Stimulated activated memory B cell treated with anti-CD40 and anti-IgM and Interleukin-4, amounts not matched to agents 10 μg/mL and 1 μg/mL and 100 μg/mL, for 72 hours (primary cell): ENCODE measurements around the gene PCNT.
"Not testable (repeated sequence)": the region's sequence is repeated elsewhere in the genome, so short reads cannot be mapped to it uniquely, and the experiment has no call there.

Experiments used
- ATAC-seq: fragments of 150-1000 bp; cut with Tn5 transposase; 2 replicates; pipeline ENCODE4 v1.10.0; 2021
- H3K27ac Mint-ChIP-seq: one replicate; pipeline ENCODE4 v1.8.0; 2022; ENCODE audit warnings: mild to moderate bottlenecking, mixed read lengths
- H3K27me3 Mint-ChIP-seq: one replicate; pipeline ENCODE4 v1.8.0; 2022; ENCODE audit warnings: mixed read lengths
- H3K36me3 Mint-ChIP-seq: one replicate; pipeline ENCODE4 v1.8.0; 2022; ENCODE audit warnings: mixed read lengths
- H3K4me1 Mint-ChIP-seq: one replicate; pipeline ENCODE4 v1.8.0; 2022; ENCODE audit warnings: mixed read lengths
- H3K4me3 Mint-ChIP-seq: one replicate; pipeline ENCODE4 v1.8.0; 2022; ENCODE audit warnings: mild to moderate bottlenecking, moderate library complexity, mixed read lengths
- H3K9me3 Mint-ChIP-seq: one replicate; pipeline ENCODE4 v1.8.0; 2022; ENCODE audit warnings: mixed read lengths

Gene PCNT

DNA sequence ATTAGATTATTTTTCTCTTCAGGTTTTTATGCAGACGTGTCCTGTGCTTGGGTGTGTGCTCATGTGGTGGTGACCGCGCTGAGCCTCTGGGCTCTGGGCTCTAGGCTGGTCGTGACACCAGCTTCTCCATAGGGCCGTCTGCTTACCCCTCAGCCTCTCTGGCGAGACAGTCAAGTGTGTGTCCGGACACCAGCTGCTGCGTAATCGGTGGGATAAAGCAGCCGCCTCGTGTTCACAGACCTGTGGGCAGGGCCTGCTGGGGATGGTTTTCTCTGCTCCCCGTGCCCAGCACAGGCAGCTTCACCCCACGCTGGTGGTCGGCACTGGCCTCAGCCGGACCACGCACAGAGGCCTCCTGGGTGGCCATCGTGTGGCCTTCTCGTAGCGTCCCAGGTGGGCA, 101.1 kb downstream of the PCNT start:
- no peaks in the 10 kb centered on the region for H3K4me1 Mint-ChIP-seq
- no peak overlapping the region for H3K4me3 Mint-ChIP-seq
- peaks cover 42% of the 10 kb centered on the region for H3K36me3 Mint-ChIP-seq
- no peak overlapping the region for H3K27ac Mint-ChIP-seq
- no peaks in the 10 kb centered on the region for H3K9me3 Mint-ChIP-seq
- no peaks in the 10 kb centered on the region for H3K27me3 Mint-ChIP-seq
- no peak for ATAC-seq

DNA sequence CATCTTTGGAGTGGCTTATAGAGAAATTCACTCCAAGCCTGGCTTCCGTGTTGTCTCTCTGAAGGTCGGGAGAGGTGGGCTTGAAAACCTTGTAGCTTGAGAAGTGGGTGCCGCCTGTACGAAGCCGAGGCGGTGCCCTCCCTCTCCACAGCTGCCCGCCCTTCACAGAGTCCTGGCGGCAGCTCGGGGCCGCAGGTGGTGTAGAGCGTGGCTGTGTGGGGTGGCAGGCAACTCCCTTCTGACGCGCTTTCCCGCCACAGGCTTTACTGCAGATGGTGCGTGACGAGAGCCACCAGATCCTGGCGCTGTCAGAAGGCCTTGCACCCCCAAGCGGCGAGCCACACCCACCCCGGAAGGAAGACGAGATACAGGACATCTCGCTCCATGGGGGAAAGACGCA, 101.6 kb downstream of the PCNT start:
- Mint-ChIP-seq H3K27ac (no peak overlapping the region), H3K4me3 (no peak overlapping the region), H3K9me3 (no peaks in the 10 kb centered on the region), H3K36me3 (peaks cover 42% of the 10 kb centered on the region), H3K27me3 (no peaks in the 10 kb centered on the region), H3K4me1 (no peaks in the 10 kb centered on the region)
- no peak for ATAC-seq

DNA sequence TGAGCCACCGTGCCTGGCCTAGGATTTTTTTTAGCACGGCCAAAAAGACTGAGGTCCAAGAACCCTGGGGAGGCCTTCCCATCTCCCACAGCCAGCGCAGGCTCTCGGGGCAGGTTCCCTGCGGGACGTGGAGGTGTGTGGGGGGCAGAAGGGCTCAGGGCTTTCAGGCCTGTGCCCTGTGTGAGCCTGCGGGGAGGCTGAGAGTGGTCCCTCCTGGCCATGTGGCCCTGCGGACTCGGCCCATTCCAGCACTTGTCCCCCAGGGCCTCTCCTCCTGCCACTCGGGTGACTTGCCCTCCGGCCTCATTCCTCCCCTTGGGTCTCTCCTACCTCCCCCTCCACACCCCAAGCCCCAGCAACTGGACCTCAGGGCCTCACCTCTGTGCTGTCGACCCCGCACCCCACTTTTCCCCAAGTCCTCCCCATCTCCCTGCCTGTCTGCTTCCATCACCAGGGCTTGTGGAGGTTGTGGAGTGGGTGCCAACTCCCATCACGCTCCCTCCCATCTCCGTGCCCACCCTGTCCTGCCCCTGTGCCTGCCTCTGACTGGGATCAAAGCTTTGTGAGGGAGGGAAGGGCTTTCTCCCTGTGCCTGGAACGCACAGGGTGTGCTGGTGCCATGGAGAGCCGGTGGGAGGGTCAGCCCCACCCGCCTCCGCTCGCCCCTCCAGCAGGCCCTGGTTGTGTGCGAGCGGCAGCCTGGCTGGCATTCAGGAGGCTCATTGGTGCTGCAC, 102.5 kb downstream of the PCNT start:
- peaks cover 43% of the 10 kb centered on the region for H3K36me3 Mint-ChIP-seq

DNA sequence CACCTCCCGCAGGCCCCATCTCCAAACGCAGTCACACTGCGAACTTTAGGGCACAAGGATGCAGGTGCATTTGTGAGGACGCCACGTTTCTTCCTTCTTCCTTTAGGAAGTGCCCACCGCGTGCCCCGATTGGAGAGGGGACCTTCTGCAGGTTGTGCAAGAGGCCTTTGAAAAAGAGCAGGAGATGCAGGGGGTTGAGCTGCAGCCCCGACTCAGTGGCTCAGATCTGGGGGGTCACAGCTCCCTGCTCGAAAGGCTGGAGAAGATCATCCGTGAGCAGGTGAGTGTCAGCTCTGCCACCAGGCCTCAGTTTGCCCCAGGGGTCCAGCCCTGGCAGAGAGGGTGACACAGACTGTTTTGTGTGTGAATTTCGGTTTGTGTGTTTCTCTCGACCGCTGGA, 103.6 kb downstream of the PCNT start:
- no peaks in the 10 kb centered on the region for H3K9me3 Mint-ChIP-seq
- no peak overlapping the region for H3K27ac Mint-ChIP-seq
- ATAC-seq = no peak
- H3K27me3 Mint-ChIP-seq = no peaks in the 10 kb centered on the region
- H3K36me3 Mint-ChIP-seq = peaks cover 47% of the 10 kb centered on the region
- no peak overlapping the region for H3K4me3 Mint-ChIP-seq
- peaks cover 8% of the 10 kb centered on the region for H3K4me1 Mint-ChIP-seq

More for the DNA sequence above, 102.5 kb downstream of the PCNT start:
- no peak for ATAC-seq
- Mint-ChIP-seq H3K9me3 (no peaks in the 10 kb centered on the region), H3K4me1 (peaks cover under 1% of the 10 kb centered on the region), H3K27ac (no peak overlapping the region), H3K27me3 (no peaks in the 10 kb centered on the region), H3K4me3 (no peak overlapping the region)

DNA sequence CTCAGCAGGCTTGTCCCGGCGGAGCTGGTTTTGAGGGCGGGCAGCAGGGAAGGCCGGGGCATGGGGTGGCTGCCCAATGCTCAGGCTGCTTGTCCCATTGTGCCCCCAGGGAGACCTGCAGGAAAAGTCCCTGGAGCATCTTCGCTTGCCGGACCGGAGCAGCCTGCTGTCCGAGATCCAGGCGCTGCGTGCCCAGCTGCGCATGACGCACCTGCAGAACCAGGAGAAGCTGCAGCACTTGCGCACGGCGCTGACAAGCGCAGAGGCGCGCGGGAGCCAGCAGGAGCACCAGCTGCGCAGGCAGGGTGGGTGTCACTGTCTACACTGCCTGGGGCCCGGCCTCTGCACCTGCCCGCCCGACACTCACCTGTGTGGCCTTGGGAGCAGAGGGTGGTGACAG, 104.3 kb downstream of the PCNT start:
- Mint-ChIP-seq H3K4me3 (no peak overlapping the region), H3K4me1 (peaks cover 8% of the 10 kb centered on the region), H3K27me3 (no peaks in the 10 kb centered on the region), H3K36me3 (peaks cover 48% of the 10 kb centered on the region), H3K27ac (no peak overlapping the region), H3K9me3 (no peaks in the 10 kb centered on the region)
- ATAC-seq = no peak

DNA sequence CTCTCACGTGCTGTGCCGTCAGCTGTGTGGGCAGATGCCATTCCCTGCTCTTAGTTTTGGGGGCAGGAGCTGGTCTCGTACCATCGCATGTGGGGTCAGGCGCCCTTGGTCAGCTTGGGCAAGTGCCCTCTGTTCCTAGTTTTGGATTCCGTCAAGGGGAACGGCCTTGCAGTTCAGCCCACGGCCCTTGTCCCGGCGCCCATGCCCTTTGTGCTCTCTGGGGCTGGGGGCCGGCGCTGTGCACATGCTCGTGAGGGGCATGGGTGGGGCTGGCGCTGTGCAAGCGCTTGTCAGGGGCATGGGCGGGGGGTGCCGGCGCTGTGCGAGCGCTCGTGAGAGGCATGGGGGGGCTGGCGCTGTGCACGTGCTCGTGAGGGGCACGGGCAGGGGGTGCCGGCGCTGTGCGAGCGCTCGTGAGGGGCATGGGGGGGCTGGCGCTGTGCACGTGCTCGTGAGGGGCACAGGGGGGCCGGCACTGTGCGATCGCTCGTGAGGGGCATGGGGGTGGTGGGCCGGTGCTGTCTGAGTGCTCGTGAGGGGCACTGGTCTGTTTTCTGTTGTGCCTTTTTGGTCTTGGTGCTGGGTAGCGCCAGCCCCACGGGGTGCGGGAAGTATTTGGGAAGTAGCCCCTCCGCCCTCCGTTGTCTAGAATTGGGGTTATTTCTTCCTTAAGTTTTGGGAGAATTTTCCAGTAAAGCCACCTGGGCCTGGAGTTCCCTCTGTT, 105.2 kb downstream of the PCNT start:
- peaks cover 8% of the 10 kb centered on the region for H3K4me1 Mint-ChIP-seq
- H3K9me3 Mint-ChIP-seq = no peaks in the 10 kb centered on the region
- H3K27me3 Mint-ChIP-seq = no peaks in the 10 kb centered on the region
- no peak overlapping the region for H3K4me3 Mint-ChIP-seq
- no peak overlapping the region for H3K27ac Mint-ChIP-seq
- H3K36me3 Mint-ChIP-seq = peaks cover 48% of the 10 kb centered on the region
- peak; percentile 31 for ATAC-seq

DNA sequence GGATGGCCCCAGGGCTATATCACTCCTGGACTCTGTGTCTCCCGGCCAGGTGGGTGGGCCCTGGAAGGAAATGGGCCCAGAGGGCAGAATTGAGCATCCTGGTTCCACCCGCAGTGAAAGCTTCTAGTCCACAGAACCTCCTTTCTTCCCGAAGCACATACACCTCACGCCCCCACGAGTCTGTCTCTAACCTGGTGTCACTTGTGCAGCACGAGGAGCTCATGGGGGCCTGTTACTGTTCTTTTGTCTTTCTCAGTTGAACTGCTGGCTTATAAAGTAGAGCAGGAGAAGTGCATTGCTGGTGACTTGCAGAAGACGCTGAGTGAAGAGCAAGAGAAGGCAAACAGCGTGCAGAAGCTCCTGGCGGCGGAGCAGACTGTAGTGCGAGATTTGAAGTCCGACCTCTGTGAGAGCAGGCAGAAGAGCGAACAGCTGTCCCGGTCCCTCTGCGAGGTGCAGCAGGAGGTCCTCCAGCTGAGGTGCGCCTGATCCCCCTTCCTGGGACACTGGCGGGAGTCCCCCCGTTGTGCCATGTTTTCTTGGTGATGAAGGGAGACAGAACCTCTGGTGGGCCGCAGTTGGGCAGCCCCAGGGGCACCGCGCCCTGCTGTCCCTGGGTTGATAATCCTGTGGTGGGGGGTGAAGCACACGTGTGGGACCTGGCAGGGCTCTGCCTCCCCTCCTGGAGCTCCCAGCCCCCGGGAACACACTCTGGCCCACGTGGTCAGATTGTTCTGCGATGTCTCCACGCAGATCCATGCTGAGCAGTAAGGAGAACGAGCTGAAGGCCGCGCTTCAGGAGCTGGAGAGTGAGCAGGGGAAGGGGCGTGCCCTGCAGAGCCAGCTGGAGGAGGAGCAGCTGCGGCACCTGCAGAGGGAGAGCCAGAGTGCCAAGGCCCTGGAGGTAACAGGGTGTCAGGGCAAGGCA, 106.1 kb downstream of the PCNT start:
- H3K27me3 Mint-ChIP-seq = no peaks in the 10 kb centered on the region
- no peak overlapping the region for H3K4me3 Mint-ChIP-seq
- ATAC-seq = no peak
- H3K27ac Mint-ChIP-seq = no peak overlapping the region
- H3K9me3 Mint-ChIP-seq = no peaks in the 10 kb centered on the region
- peaks cover 50% of the 10 kb centered on the region for H3K36me3 Mint-ChIP-seq
- peaks cover 8% of the 10 kb centered on the region for H3K4me1 Mint-ChIP-seq

DNA sequence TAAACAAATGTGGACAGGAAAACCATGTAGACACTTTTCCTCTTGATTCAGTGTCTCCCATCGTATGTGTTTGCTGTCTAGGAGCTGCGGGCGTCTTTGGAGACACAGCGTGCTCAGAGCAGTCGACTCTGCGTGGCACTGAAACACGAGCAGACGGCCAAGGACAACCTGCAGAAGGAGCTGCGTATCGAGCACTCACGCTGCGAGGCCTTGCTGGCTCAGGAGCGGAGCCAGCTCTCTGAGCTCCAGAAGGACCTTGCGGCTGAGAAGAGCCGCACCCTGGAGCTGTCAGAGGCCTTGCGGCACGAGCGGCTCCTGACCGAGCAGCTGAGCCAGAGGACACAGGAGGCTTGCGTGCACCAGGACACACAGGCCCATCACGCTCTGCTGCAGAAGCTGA, 107.5 kb downstream of the PCNT start:
- H3K27me3 Mint-ChIP-seq = no peaks in the 10 kb centered on the region
- H3K27ac Mint-ChIP-seq = no peak overlapping the region
- ATAC-seq = no peak
- H3K4me1 Mint-ChIP-seq = peaks cover 8% of the 10 kb centered on the region
- peaks cover 57% of the 10 kb centered on the region for H3K36me3 Mint-ChIP-seq
- H3K4me3 Mint-ChIP-seq = no peak overlapping the region
- no peaks in the 10 kb centered on the region for H3K9me3 Mint-ChIP-seq

DNA sequence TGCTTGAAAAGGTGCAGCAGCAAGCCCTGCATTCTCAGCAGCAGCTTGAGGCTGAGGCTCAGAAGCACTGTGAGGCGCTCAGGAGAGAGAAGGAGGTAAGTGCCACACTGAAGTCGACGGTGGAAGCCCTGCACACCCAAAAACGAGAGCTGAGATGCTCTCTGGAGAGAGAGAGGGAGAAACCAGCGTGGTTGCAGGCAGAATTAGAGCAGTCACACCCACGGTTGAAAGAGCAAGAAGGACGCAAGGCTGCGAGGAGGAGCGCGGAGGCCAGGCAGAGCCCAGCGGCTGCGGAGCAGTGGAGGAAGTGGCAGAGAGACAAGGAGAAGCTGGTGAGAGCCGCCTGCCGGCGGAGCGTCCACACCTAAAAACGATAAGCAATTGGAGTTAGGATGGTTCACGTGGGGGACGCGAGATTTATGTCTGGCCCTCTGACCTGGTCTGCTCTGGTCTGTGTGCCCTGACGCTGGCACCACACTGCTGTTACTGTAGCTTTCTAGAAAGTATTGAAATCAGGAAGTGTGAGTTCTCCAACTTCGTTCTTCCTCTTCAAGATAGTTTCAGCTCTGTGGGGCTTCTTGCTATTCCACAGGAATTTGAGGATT, 108.0 kb downstream of the PCNT start:
- H3K36me3 Mint-ChIP-seq = peaks cover 60% of the 10 kb centered on the region

DNA sequence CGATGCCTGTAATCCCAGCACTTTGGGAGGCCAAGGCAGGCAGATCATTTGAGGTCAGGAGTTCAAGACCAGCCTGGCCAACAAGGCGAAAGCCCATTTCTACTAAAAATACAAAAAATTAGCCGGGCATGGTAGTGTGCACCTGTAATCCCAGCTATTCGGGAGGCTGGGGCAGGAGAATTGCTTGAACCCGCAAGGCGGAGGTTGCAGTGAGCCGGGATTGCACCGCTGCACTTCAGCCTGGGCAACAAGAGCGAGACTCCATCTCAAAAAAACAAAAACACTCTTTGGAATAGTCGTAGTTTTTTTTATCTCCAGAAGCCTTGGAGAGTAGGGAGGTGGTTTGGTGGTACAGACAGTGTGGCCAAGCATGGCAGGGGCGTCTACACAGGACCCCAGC, 109.2 kb downstream of the PCNT start:
- not testable (repeated sequence) for H3K4me3 Mint-ChIP-seq, H3K27me3 Mint-ChIP-seq, H3K27ac Mint-ChIP-seq, ATAC-seq, H3K9me3 Mint-ChIP-seq
- peaks cover 60% of the 10 kb centered on the region for H3K36me3 Mint-ChIP-seq
- H3K4me1 Mint-ChIP-seq = peaks cover 15% of the 10 kb centered on the region

More for the DNA sequence above, 108.0 kb downstream of the PCNT start:
- Mint-ChIP-seq H3K27me3 (no peaks in the 10 kb centered on the region), H3K4me3 (no peak overlapping the region), H3K9me3 (no peaks in the 10 kb centered on the region), H3K4me1 (peaks cover 11% of the 10 kb centered on the region), H3K27ac (no peak overlapping the region)
- no peak for ATAC-seq

DNA sequence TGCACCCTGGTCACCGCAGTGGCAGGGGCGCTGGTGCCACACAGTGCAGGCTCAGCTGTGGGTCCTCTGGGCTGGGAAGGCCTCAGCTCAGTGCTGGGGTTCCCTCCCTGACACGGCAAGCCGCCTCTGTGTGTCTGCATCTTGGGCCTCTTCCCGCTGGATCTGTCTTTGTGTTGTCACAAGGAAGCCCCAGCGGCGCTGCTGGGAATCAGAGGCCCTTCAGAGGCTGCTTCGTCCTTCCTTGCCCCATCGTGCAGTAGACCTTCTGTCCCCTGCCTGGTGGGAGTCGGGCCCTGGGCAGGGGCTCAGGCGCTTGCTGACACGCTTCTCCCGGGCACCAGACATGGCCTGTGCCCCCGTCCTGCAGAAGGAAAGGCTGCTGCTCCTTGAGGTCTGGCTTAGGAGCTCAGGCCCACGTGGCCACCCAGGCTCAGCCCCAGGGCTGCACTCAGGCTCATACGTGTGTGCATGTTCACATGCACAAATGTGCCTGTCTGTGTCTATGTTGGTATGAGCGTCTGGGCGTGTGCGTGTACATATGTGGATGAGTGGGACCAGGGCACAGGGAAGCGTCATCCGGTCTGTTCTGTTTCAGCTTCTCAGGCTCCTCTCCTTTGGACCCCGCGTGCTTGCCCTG, 110.5 kb downstream of the PCNT start:
- Mint-ChIP-seq H3K4me1 (peaks cover 15% of the 10 kb centered on the region), H3K4me3 (no peak overlapping the region), H3K27me3 (no peaks in the 10 kb centered on the region), H3K36me3 (peaks cover 65% of the 10 kb centered on the region), H3K9me3 (no peaks in the 10 kb centered on the region), H3K27ac (no peak overlapping the region)
- no peak for ATAC-seq

DNA sequence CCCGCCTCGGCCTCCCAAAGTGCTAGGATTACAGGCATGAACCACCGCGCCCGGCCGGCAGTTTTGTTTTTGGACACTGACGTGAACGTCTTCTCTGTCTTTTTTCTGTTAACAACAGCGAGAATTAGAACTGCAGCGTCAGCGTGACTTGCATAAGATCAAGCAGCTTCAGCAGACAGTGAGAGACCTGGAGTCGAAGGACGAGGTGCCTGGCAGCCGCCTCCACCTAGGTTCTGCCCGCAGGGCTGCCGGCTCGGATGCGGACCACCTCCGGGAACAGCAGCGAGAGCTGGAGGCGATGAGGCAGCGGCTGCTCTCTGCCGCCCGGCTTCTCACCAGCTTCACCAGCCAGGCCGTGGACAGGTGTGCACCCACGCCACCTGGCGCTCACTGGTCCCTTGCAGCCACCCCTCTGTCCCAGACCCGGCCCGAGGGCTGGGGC, 111.9 kb downstream of the PCNT start:
- Mint-ChIP-seq H3K9me3 (no peaks in the 10 kb centered on the region), H3K36me3 (peaks cover 64% of the 10 kb centered on the region), H3K4me3 (no peak overlapping the region), H3K27me3 (no peaks in the 10 kb centered on the region), H3K4me1 (peaks cover 15% of the 10 kb centered on the region), H3K27ac (no peak overlapping the region)
- no peak for ATAC-seq

DNA sequence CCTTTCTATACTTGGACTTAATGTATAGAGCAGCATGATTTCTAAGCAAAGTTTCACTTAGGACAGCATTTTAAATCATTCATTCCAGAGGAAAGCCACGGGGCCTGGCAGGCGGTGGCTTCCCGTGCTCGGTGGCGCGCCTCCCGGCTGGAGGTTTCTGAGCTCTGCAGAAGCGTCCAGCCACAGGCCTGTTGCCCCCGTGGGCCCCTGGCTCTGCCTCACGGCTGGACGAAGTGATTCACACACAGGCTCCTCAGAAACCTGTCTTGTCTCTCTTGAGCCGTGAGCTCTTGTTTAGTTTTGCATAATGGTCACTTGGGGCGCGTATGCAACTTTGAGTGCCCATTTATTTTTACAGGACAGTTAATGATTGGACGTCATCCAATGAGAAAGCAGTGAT, 112.7 kb downstream of the PCNT start:
- ATAC-seq = no peak
- Mint-ChIP-seq H3K4me3 (no peak overlapping the region), H3K9me3 (no peaks in the 10 kb centered on the region), H3K27me3 (no peaks in the 10 kb centered on the region), H3K4me1 (peaks cover 13% of the 10 kb centered on the region), H3K27ac (no peak overlapping the region), H3K36me3 (peaks cover 63% of the 10 kb centered on the region)

DNA sequence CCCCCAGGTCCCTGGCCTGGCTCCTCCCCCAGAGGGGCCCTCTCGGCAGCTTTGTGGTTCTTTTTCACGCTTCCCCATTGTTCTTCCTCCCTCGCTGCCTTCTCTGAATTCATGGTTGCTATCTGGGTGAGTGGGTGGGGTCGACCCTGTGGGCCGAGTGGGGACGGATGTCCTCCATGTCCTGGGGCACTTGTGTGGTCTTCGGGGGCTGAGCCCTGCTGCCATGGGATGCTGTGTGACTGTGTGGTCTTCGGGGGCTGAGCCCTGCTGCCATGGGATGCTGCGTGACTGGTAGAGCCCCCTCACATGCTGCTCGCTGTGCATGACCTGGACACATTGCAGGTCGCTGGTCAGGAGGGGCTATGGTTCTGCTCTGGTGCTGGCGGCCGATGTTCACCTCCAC, 113.1 kb downstream of the PCNT start:
- no peak for ATAC-seq
- Mint-ChIP-seq H3K27me3 (no peaks in the 10 kb centered on the region), H3K36me3 (peaks cover 63% of the 10 kb centered on the region), H3K27ac (no peak overlapping the region), H3K9me3 (no peaks in the 10 kb centered on the region), H3K4me3 (no peak overlapping the region), H3K4me1 (peaks cover 8% of the 10 kb centered on the region)
